ENCODE measurements around the gene TMEM121B.

DNA sequence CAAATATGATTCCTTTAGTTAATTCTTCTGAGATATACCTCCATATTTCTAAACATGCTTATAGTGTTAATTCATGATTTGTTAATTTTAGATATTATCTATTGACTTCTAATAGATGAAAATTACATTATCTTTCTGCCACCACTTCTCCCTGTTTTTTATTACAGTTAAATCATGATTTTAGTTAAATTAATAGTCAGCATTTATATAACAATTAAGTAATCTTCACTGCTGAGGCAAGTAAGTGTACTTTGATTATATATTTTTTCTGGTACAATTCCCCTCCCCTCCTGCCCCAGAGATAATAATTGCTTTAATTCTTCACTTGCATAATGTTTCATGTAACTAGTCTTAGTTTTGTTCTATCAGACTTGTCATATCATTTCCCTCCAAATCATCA lies 30.6 kb downstream of the TMEM121B start:
- TF ChIP-seq, protein P1, sequence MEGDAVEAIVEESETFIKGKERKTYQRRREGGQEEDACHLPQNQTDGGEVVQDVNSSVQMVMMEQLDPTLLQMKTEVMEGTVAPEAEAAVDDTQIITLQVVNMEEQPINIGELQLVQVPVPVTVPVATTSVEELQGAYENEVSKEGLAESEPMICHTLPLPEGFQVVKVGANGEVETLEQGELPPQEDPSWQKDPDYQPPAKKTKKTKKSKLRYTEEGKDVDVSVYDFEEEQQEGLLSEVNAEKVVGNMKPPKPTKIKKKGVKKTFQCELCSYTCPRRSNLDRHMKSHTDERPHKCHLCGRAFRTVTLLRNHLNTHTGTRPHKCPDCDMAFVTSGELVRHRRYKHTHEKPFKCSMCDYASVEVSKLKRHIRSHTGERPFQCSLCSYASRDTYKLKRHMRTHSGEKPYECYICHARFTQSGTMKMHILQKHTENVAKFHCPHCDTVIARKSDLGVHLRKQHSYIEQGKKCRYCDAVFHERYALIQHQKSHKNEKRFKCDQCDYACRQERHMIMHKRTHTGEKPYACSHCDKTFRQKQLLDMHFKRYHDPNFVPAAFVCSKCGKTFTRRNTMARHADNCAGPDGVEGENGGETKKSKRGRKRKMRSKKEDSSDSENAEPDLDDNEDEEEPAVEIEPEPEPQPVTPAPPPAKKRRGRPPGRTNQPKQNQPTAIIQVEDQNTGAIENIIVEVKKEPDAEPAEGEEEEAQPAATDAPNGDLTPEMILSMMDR (IDR thresholded peaks at IDR 0.05), result no peak
- no peak for TF ChIP-seq POLR2A (IDR thresholded peaks at IDR 0.05)
